HG03565 (cell line): Measurements from ENCODE around the gene CASK.
"Not testable (repeated sequence)": the region's sequence is repeated elsewhere in the genome, so short reads cannot be mapped to it uniquely, and the experiment has no call there.

Experiments
- ATAC-seq: cut with Tn5 transposase; IDR thresholded peaks from one replicate; pipeline ENCODE4 v1.9.1; 2021; ENCODE audit warnings: mild to moderate bottlenecking, moderate library complexity; ENCODE audit not compliant: unreplicated experiment

CASK gene

DNA sequence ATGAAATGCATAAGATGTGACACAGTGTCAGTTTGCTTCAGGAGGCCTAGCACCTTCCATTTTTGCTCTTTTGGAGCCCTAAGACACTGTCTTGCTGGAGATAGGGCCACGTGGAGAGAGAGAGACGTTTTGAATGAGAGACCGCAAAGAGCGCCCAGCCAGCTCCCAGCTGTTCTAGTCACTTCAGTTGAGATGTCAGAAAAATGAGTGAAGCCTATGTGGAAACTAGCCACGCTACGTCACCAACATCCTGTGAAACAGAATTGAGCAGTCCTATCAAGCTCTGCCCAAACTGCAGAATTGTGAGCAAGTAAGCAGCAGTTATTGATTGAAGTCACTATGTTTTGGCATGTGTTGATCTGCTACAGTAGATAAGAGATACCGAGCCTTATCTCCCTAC, 186.3 kb downstream of the CASK start:
- no peak for ATAC-seq

- ATAC-seq = no peak
These were observed 188.8 kb downstream of the CASK start for GRCh38 chrX:41734530-41734929.

- ATAC-seq = peak; percentile 98
These were observed 189.4 kb downstream of the CASK start for GRCh38 chrX:41733939-41734338.

- no peak for ATAC-seq
These were observed 191.1 kb downstream of the CASK start for GRCh38 chrX:41732260-41732659.

DNA sequence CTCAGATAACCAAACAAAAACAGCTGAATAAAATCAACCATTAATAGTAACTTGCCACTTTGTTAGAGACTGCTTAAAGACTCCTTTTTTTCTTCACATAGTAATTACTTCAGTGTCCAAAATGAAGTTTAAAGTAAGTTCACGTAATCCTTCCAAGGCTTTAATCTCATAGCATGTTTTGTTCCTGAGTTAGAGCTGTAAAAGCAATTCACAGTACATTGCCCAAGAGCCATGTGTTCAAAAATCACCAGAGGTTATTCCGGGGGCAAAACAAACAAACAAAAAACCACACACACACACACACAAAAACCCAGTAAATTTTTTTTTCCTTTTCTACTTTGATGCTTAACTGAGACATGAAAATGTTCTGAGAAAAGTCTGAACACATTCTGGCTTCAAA, 193.3 kb downstream of the CASK start:
- no peak for ATAC-seq

DNA sequence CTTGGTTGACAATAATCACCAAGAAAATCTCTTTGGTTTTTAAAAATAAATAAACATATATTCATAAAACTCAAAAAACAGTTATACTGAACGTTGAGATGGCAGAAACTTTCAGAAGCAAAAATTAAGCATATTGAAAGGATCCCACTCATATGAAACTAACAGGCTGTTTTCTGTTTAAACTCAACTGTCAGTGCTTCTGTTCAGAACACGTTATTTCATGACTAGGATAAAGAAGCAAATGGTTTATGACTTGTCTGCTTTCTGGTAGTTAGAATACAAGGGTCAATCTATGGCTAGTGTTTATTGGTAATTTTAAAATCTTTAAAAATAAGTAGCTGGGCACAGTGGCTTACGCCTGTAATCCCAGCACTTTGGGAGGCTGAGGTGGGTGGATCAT, 195.2 kb downstream of the CASK start:
- ATAC-seq = no peak

GRCh38 chrX:41723826-41724225, 199.5 kb downstream of the CASK start, which contains the start of gene GPR82:
Gene GPR82 (plus strand): TSS chrX:41724181. CDS start chrX:41727027, 2,846 bp downstream.
- ATAC-seq = no peak

- ATAC-seq = no peak
These were observed 200.3 kb downstream of the CASK start for GRCh38 chrX:41722816-41723618.

DNA sequence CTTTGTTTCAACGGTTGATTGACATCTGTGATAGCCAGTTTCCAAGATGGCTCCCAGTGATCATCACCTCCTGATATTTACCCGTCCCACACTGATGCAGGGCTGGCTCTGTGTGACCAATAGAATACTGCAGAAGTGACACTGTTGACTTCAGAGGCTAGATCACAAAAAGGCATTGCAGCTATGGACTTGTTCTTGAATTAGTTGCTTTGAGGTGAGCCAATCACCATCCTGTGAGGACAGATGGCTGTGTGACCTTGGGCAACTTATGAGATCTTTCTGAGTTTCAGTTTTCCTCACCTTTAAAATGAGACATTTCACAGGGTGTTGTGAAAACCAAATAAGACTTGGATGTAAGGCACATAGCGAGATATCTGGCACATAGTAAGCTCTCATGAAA, 201.1 kb downstream of the CASK start:
- ATAC-seq = no peak

- ATAC-seq = no peak
These were observed 201.8 kb downstream of the CASK start for GRCh38 chrX:41721590-41721989.

DNA sequence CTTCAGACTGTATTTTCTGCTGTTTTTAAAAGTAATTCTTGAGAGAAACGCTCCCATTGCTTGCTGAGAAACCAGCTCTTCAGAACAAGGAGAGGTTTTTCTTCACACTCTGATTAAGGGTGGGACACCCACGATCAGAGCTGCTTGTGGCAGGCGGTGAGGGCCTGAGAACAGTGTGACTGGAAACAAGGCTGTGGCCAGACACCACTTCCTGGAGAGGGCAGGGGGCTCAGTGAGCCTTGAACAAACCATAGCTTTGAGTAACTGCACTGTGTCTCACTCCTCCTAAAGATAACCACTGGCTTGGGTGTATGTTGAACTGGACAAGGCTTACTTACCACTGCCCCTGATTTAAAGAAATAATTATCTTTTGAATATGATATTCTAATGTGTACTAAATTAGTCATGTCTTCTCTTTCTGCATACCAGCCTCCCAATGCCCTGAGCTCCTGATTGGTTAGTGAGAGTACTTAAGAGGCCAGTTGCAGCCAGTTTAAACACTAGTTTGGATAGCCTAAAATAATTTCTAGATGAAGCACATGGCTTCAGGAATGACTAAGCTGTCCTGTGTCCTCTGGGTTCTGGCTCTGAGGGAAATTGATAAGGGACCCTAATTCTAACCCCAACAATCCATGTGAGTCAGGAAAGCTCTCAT, 203.1 kb downstream of the CASK start:
- ATAC-seq = peak; percentile 88

DNA sequence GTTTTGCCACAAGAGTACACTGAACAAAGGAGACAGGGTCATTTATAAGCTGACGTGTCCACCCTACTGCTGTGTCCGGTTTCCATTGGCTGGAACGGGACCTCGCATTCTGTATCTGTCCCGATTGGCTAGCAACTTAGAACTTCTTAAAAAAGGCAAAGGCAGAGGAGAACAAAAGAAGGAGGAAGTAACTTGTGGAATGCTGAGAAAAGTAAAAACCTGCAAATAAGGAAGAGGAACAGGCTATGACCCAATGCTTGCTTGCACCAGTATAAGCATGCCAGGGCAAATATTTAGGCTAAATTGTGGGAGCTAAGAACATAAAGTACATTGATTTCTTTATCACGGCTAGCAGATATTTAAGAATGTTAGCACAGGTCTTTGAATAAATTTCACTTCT, 203.7 kb downstream of the CASK start:
- not testable (repeated sequence) for ATAC-seq

DNA sequence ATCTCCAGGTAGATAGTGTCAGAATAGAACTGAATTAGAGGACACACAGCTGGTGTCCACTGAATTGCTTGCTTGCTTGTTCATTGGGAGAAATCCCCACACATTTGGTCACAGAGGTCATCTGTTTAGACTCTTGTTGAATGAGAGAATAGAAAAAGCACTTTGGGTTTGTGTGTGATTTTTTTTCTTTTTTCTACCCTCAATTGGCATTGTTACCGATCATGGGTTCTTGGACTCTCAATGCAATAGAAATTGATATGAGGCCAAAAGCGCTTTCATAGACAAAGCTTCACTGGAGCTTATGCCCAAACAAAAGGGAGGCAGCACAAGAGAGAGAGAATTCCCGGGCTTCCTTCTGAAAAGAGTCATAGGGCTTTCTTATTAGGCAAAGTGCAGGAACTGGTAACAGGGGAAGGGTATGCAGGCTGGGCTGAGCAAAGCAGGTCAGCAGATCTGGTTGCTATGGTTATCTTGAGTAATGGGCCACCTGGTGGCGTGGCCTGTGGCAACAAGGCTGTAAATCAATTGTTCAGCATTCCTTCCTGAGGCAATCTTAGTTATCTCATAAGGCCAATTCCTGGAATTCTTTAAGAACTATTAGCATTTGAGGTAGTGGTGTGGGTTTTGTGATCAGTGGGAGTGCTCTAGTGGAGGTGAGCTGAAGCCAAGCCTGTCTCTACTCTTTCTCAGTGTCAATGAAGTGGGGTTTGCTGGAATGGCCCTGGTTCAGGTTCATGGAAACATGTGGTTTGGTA, 204.7 kb downstream of the CASK start:
- ATAC-seq = no peak

GRCh38 chrX:41716767-41717473, 206.4 kb downstream of the CASK start:
- no peak for ATAC-seq

- no peak for ATAC-seq
These were observed 207.1 kb downstream of the CASK start for GRCh38 chrX:41716222-41716621.

DNA sequence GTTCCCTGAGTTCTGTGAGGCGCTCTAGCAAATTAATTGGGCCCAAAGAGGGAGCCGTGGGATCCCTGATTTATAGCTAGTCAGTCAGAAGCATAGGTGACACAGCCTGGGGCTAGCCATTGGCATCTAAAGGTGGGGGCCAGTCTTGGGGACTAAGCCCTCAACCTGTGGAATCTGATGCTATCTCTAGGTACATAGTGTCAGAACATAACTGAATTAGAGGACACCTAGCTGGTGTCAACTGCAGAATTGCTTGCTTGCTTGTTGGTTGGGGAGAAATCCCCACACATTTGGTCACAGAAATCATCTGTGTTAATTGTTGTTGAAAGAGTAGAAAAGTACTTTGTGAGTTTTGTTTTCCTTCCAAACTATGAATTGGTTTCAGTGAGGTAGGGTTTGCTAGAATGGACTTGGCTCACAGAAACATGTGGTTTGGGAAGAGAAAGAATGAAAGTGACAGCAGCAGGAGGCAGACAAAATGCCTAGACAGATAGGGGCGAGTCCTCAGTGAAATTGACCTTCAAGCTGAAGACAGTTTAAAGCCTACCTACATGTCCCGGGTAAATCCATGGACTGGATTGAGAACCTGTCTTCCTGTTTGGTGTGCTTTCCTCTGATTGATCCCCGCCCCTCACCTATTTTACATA, 212.2 kb downstream of the CASK start:
- no peak for ATAC-seq

DNA sequence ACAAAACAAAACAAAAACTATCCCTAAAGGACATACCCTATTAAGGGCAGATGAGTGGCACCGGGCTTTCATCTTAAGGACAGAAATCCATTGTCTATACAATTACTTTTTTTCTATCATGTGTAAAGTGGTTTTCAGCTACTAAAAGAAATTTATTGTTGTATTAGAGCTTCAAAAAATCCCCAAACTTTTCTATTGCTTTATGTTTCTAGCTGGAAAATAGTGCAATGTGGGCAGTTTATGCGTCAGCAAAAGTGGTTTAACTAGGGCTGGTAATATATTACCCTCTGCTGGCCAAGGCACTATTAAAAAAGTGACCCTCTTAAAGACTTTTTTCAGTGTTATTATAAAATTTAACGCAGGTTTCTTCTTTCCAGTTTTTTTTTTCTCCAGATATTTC, 214.9 kb downstream of the CASK start:
- ATAC-seq = no peak

- ATAC-seq = no peak
These were observed 216.1 kb downstream of the CASK start for GRCh38 chrX:41707218-41707617.

GRCh38 chrX:41705680-41706374, 217.5 kb downstream of the CASK start:
- peak; percentile 80 for ATAC-seq

DNA sequence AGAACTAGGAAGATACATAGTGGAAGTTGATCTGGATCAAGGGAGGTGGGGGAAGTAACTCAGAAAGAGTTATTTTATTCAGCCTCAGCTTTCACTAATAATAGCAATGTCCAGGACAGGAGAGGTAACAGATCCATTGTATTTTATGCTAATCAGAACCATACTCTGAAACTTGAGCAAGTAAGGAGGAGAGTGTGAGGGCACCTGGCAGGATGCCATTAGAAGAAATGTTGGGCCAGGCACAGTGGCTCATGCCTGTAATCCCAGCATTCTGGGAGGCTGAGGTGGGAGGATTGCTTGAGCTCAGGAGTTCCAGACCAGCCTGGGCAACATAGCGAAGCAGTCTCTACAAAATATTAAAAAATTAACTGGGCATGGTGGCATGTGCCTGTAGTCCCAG, 218.3 kb downstream of the CASK start:
- ATAC-seq = no peak
